Lower leg skin (tissue), 4 donors: ENCODE results near the gene COMMD4. TPM values are rescaled to one million over a fixed set of nuclear protein-coding genes. Genes with fewer than 3 reads are reported as not detected.

Experiments
- DNase-seq, 2 donors: peaks; one replicate each; pipeline ENCODE4 v3.0.0-alpha.2; 2019; ENCODE audit warnings: low spot score in 2 of 2
- H3K4me3 ChIP-seq: fragments of 200-600 bp; sonication (generic); 2 replicates; pipeline ENCODE4 v1.5.1; 2017; ENCODE audit warnings: mild to moderate bottlenecking, low read depth; ENCODE audit not compliant: poor library complexity, severe bottlenecking
- POLR2A ChIP-seq, 2 donors: fragments of 450-650 bp; IDR thresholded peaks; one replicate each; pipeline ENCODE4 v1.6.1; 2016 to 2017; ENCODE audit warnings: antibody characterized with exemption in 2 of 2, mild to moderate bottlenecking in 1 of 2, moderate library complexity in 1 of 2
- WGBS, 2 donors: methylation state at CpG; one replicate each; pipeline ENCODE4 v1.1.5; 2018; 5-methylcytosine and 5-hydroxymethylcytosine counted together
- intact Hi-C: fragments of 100-400 bp; cut with DNase I; formaldehyde crosslinking; loops from one replicate; pipeline ENCODE4 v1.15.0; 2023; ENCODE audit warnings: low total_unique reads
- total RNA-seq, 4 donors: library from RNA; depleted of rRNA; stranded (reverse); fragments of >200 nt; gene quantifications; one replicate each; pipeline ENCODE4 v1.1.0, GENCODE V29; 2016
- TF ChIP-seq, protein P1 (sequence below), 3 donors: fragments of 450-650 bp; IDR thresholded peaks; one replicate each; pipeline ENCODE4 v1.5.1; 2016; ENCODE audit warnings: antibody characterized with exemption in 3 of 3, mild to moderate bottlenecking in 3 of 3, moderate library complexity in 2 of 3

Gene COMMD4
- total RNA-seq, 4 donors from 2014 or later: 45.5 to 65.5 (median 56.4) TPM

DNA sequence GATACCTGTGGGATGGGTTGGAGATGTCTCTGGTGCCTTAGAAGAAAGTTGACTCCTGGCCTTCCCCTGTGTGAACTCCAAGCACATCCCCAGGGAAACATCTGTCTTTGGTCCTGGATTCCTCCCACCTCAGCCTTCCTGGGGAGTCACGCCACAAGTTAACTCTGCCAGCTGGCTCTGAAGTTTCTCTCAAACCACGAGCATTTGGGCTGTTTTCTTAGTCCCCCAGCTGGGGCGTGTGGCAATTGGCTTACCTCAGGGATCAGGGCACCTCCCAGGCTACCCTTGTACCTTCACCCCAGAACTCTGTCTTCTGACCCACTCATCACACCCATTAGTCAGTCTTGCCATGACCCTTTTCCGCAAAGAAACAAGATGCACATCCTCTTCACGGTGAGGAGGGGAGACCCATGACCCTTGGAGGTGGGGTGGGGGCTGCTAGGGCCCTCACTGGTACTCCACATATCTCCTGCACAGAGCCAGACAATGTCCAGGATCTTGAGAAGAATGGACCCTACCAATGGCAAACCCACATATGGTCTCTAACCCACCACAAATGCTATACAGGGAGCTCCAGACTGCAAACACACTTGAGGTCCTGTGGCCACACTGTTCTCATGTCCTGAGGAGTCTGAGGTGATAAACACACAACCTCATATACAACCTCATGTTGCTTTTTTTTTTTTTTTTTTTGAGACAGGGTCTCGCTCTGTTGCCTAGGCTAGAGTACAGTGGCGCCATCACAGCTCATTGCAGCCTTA is 14.9 kb downstream of the COMMD4 start:
- no peak overlapping the region for H3K4me3 ChIP-seq
- TF ChIP-seq POLR2A (IDR thresholded peaks at IDR 0.05): no peak
- TF ChIP-seq, protein P1, sequence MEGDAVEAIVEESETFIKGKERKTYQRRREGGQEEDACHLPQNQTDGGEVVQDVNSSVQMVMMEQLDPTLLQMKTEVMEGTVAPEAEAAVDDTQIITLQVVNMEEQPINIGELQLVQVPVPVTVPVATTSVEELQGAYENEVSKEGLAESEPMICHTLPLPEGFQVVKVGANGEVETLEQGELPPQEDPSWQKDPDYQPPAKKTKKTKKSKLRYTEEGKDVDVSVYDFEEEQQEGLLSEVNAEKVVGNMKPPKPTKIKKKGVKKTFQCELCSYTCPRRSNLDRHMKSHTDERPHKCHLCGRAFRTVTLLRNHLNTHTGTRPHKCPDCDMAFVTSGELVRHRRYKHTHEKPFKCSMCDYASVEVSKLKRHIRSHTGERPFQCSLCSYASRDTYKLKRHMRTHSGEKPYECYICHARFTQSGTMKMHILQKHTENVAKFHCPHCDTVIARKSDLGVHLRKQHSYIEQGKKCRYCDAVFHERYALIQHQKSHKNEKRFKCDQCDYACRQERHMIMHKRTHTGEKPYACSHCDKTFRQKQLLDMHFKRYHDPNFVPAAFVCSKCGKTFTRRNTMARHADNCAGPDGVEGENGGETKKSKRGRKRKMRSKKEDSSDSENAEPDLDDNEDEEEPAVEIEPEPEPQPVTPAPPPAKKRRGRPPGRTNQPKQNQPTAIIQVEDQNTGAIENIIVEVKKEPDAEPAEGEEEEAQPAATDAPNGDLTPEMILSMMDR (IDR thresholded peaks at IDR 0.05): no peak
- no peak for DNase-seq
- WGBS, 2 donors: 73 to 80% methylated on average over 7 of the region's 7 CpGs
- intact Hi-C loops: no loop called here

DNA sequence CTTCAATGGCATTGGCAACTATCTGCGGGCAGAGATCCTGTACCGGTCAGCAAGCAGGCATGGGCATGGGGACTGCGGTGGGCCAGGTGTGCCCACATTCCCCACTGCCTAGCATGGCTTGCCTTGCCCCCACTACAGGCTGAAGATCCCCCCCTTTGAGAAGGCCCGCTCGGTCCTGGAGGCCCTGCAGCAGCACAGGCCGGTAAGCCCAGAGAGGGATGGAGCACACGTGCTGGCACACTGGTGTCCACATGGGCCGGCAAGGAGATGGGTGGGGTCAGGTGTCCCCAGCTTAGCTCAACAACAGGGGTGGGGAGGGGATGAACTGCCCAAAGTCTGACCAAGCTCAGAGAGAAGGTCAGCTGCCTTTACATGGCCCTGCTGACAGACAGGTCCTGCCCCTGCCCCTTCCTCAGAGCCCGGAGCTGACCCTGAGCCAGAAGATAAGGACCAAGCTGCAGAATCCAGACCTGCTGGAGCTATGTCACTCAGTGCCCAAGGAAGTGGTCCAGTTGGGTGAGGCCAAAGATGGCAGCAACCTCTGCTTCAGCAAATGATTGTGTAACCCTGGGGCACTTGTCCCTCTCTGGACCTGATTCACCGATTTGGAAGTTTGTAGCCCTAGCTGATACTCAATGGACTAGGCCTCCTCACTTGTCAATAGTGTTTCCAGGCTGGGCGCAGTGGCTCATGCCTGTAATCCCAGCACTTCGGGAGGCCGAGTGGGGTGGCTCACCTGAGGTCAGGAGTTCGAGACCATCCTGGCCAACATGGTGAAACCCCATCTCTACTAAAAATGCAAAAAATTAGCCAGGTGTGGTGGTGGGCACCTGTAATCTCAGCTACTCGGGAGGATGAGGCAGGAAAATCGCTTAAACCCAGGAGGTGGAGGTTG is 16.6 kb downstream of the COMMD4 start:
- no peak overlapping the region for H3K4me3 ChIP-seq
- intact Hi-C loops: no loop called here
- 86 to 90% methylated on average over 16 of the region's 16 CpGs for WGBS, 2 donors
- TF ChIP-seq, protein P1 (IDR thresholded peaks at IDR 0.05): no peak
- no peak for TF ChIP-seq POLR2A (IDR thresholded peaks at IDR 0.05)
- DNase-seq: no peak

DNA sequence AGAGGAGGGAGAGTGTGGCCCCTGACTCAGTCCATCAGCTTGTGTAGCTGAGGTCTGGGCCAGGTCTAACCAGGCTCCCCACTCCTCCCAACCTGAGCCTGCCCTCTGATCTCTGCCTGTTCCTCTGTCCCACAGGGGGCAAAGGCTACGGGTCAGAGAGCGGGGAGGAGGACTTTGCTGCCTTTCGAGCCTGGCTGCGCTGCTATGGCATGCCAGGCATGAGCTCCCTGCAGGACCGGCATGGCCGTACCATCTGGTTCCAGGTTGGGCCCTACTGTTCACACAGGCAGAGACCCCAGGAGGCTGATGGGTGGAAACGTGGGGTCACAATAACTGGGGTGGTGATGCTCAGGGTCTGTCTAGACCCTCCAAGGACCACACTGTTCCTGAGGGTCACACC is 17.7 kb downstream of the COMMD4 start:
- intact Hi-C loops: no loop called here

DNA sequence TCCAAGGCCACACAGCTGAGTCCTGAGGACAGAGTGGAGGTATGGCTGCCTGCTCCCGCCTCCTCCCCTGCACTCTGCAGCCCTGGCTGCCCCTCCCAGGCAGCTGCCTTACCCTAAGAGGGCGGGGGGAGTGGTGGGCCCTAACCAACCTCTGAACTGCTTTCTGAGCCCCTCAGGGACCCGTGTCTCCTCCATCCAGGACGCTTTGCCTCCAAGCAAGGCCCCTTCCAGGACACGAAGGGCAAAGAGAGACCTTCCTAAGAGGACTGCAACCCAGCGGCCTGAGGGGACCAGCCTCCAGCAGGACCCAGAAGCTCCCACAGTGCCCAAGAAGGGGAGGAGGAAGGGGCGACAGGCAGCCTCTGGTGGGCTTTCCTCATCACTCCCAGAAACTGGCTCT is 18.6 kb downstream of the COMMD4 start:
- intact Hi-C loops: no loop called here
- no peak for DNase-seq
- TF ChIP-seq, protein P1 (IDR thresholded peaks at IDR 0.05): no peak
- TF ChIP-seq POLR2A (IDR thresholded peaks at IDR 0.05): no peak
- 74 to 86% methylated on average over 6 of the region's 7 CpGs for WGBS, 2 donors
- H3K4me3 ChIP-seq: no peak overlapping the region

More for the DNA sequence above, 17.7 kb downstream of the COMMD4 start:
- TF ChIP-seq POLR2A (IDR thresholded peaks at IDR 0.05): no peak
- TF ChIP-seq, protein P1 (IDR thresholded peaks at IDR 0.05): no peak
- DNase-seq: no peak
- WGBS, 2 donors: 57 to 87% methylated on average over 1 to 7 of the region's 7 CpGs
- H3K4me3 ChIP-seq: no peak overlapping the region

DNA sequence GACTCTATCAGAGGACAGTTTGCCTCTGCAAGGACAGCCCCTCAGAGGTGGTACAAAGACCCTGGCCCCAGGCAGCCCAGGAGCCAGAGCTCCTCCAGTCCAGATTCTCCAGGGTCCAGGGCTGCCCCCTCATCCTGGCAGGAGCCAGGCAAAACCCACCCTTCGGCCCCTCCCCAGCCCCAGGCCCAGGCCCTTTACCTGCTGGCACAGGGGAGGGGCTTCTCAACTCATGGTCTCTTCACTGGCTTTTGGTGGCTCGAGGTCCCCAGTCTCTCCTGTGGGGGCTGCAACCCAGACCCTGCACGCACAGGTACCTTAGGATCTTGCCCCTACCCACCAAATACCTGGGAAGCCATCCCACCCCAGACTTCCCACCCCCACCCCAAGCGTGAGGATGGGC is 19.5 kb downstream of the COMMD4 start:
- no peak overlapping the region for H3K4me3 ChIP-seq
- no peak for DNase-seq
- TF ChIP-seq, protein P1 (IDR thresholded peaks at IDR 0.05): no peak
- TF ChIP-seq POLR2A (IDR thresholded peaks at IDR 0.05): no peak
- intact Hi-C loops: no loop called here
- WGBS, 2 donors: 84 to 87% methylated on average over 3 to 4 of the region's 4 CpGs
